ENCODE measurements around the gene IL17RD.

DNA sequence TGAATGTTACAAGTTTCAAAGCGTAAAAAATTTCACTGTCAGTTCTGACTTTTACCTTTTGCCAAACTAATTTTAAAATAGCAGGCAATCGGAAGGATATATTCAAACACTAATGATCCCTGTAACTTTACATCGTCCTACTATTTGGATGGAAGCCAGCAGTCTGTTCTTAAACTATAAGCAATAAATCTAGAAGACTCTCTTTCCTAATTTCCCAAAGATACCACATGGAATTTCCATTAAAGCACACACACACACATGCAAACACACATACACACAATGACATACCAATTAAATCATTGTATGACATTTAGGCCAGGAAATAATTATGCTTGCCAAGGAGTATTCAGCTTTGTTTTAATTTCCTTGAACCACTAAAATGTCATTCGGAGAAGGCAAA lies 32.0 kb downstream of the IL17RD start:
- TF ChIP-seq CTCF (IDR thresholded peaks at IDR 0.05) (no peak), POLR2A (IDR thresholded peaks at IDR 0.05) (no peak)
